Liver (tissue), 9 donors: Measurements from ENCODE around the gene DUSP3. TPM values are rescaled to one million over a fixed set of nuclear protein-coding genes. Genes with fewer than 3 reads are reported as not detected.

ENCODE experiments used
- DNase-seq: peaks from one replicate; pipeline ENCODE4 v3.0.0-alpha.2; 2017; ENCODE audit warnings: low spot score
- H3K27ac ChIP-seq, 2 donors: one replicate each; pipeline ENCODE4 v1.7.0; 2013; ENCODE audit warnings: inconsistent platforms in 2 of 2, low read length in 2 of 2, control low read depth in 1 of 2, low read depth in 1 of 2, mild to moderate bottlenecking in 1 of 2
- H3K27me3 ChIP-seq, 4 donors: one replicate each; pipeline versions ENCODE4 v1.6.1 to v1.7.0; 2013; ENCODE audit warnings: low read length in 3 of 4, inconsistent platforms in 1 of 4, mild to moderate bottlenecking in 1 of 4, moderate library complexity in 1 of 4; ENCODE audit not compliant: control insufficient read depth in 4 of 4, insufficient read depth in 4 of 4
- H3K36me3 ChIP-seq, 4 donors: one replicate each; pipeline versions ENCODE4 v1.6.1 to v1.7.0; 2013; ENCODE audit warnings: low read length in 3 of 4, mild to moderate bottlenecking in 3 of 4, low read depth in 1 of 4, moderate library complexity in 1 of 4; ENCODE audit not compliant: control insufficient read depth in 4 of 4, insufficient read depth in 3 of 4
- H3K4me1 ChIP-seq, 4 donors: one replicate each; pipeline versions ENCODE4 v1.6.1 to v1.7.0; 2013; ENCODE audit warnings: low read length in 3 of 4, mild to moderate bottlenecking in 3 of 4, moderate library complexity in 1 of 4; ENCODE audit not compliant: control insufficient read depth in 4 of 4, insufficient read depth in 4 of 4
- H3K4me3 ChIP-seq, 3 donors: one replicate each; pipeline versions ENCODE4 v1.6.1 to v1.7.0; 2013; ENCODE audit warnings: low read length in 3 of 3, control low read depth in 1 of 3, low read depth in 1 of 3, mild to moderate bottlenecking in 1 of 3
- H3K9ac ChIP-seq, 2 donors: one replicate each; pipeline ENCODE4 v1.7.0; 2013; ENCODE audit warnings: low read length in 2 of 2, mild to moderate bottlenecking in 2 of 2, moderate library complexity in 2 of 2, control low read depth in 1 of 2, low read depth in 1 of 2
- H3K9me3 ChIP-seq, 4 donors: one replicate each; pipeline versions ENCODE4 v1.6.1 to v1.7.0; 2013; ENCODE audit warnings: low read length in 3 of 4; ENCODE audit not compliant: control insufficient read depth in 4 of 4
- EGR1 ChIP-seq, 2 donors: IDR thresholded peaks; 2 replicates each; pipeline ENCODE4 v1.6.1; 2016 to 2018; ENCODE audit warnings: antibody characterized with exemption in 2 of 2, low read depth in 2 of 2
- FOXA1 ChIP-seq: IDR thresholded peaks from 2 replicates; pipeline ENCODE4 v1.6.1; 2016; ENCODE audit warnings: antibody characterized with exemption
- FOXA2 ChIP-seq: IDR thresholded peaks from 2 replicates; pipeline ENCODE4 v1.6.1; 2016; ENCODE audit warnings: antibody characterized with exemption
- GABPA ChIP-seq, 2 donors: IDR thresholded peaks in 1 of 2; conservative IDR thresholded peaks in 1 of 2; 2 replicates each; pipeline ENCODE4 v1.6.1; 2016; ENCODE audit warnings: antibody characterized with exemption in 2 of 2, mild to moderate bottlenecking in 1 of 2, moderate library complexity in 1 of 2
- HNF4A ChIP-seq, 2 donors: conservative IDR thresholded peaks; 2 replicates each; pipeline ENCODE4 v1.6.1; 2016; ENCODE audit warnings: antibody characterized with exemption in 2 of 2, mild to moderate bottlenecking in 2 of 2
- HNF4G ChIP-seq: IDR thresholded peaks from 2 replicates; pipeline ENCODE4 v1.6.1; 2016; ENCODE audit warnings: antibody characterized with exemption
- JUND ChIP-seq, 2 donors: IDR thresholded peaks; 2 replicates each; pipeline ENCODE4 v1.6.1; 2016; ENCODE audit warnings: antibody characterized with exemption in 2 of 2
- NR2F2 ChIP-seq: IDR thresholded peaks from 2 replicates; pipeline ENCODE4 v1.6.1; 2016; ENCODE audit warnings: antibody characterized with exemption
- RAD21 ChIP-seq, 2 donors: IDR thresholded peaks; 2 replicates each; pipeline ENCODE4 v1.6.1; 2016; ENCODE audit warnings: antibody characterized with exemption in 2 of 2, mild to moderate bottlenecking in 2 of 2
- RXRA ChIP-seq, 2 donors: IDR thresholded peaks; 2 replicates each; pipeline ENCODE4 v1.6.1; 2017 to 2018; ENCODE audit warnings: antibody characterized with exemption in 2 of 2, mild to moderate bottlenecking in 1 of 2
- SP1 ChIP-seq: IDR thresholded peaks from 2 replicates; pipeline ENCODE4 v1.6.1; 2018; ENCODE audit warnings: antibody characterized with exemption, mild to moderate bottlenecking
- TAF1 ChIP-seq: conservative IDR thresholded peaks from 2 replicates; pipeline ENCODE4 v1.6.1; 2016; ENCODE audit warnings: antibody characterized with exemption, mild to moderate bottlenecking
- YY1 ChIP-seq: IDR thresholded peaks from 2 replicates; pipeline ENCODE4 v1.6.1; 2016; ENCODE audit warnings: antibody characterized with exemption, mild to moderate bottlenecking
- WGBS: extraction: QIAGEN DNeasy Blood & Tissue Kit; methylation state at CpG from one replicate; pipeline ENCODE4 v1.1.7; 2013; 5-methylcytosine and 5-hydroxymethylcytosine counted together
- polyA plus RNA-seq, 2 donors: library from polyadenylated mRNA; stranded (reverse) in 1 of 2; unstranded in 1 of 2; fragments of 200-250 nt in 1 of 2; fragments of >200 nt in 1 of 2; fragmentation: Nextera tagmentation in 1 of 2; extraction: Ambion mirVana in 1 of 2; gene quantifications; one replicate each; pipeline versions ENCODE4 v1.2.1 to v1.2.3, GENCODE V29; 2013 to 2015
- total RNA-seq, 2 donors: library from RNA; depleted of rRNA; stranded (reverse); fragments of >200 nt; gene quantifications; one replicate each; pipeline ENCODE4 v1.2.3, GENCODE V29; 2014
- TF ChIP-seq, protein P1 (sequence below): fragments of 150-350 bp; IDR thresholded peaks from 2 replicates; pipeline ENCODE4 v1.5.1; 2017; ENCODE audit warnings: improper control_type of control experiment, low read depth, low read length; ENCODE audit not compliant: missing input control
- TF ChIP-seq, protein P2 (sequence below): IDR thresholded peaks from 2 replicates; pipeline ENCODE4 v1.6.1; 2016; ENCODE audit warnings: antibody characterized with exemption
- TF ChIP-seq, protein P3 (sequence below): IDR thresholded peaks from 2 replicates; pipeline ENCODE4 v1.6.1; 2016; ENCODE audit warnings: antibody characterized with exemption
- TF ChIP-seq, protein P4 (sequence below): IDR thresholded peaks from 2 replicates; pipeline ENCODE4 v1.6.1; 2016; ENCODE audit warnings: antibody characterized with exemption, mild to moderate bottlenecking
- TF ChIP-seq, protein P5 (sequence below): IDR thresholded peaks from 2 replicates; pipeline ENCODE4 v1.6.1; 2016; ENCODE audit warnings: antibody characterized with exemption
- donor health status: healthy.
- donor health status: healthy.
- donor health status: healthy.
- donor health status: healthy.
- donor health status: healthy.

Gene DUSP3
- total and polyA plus RNA-seq, 4 donors = 30.4 to 104 (median 60.8) TPM

DNA sequence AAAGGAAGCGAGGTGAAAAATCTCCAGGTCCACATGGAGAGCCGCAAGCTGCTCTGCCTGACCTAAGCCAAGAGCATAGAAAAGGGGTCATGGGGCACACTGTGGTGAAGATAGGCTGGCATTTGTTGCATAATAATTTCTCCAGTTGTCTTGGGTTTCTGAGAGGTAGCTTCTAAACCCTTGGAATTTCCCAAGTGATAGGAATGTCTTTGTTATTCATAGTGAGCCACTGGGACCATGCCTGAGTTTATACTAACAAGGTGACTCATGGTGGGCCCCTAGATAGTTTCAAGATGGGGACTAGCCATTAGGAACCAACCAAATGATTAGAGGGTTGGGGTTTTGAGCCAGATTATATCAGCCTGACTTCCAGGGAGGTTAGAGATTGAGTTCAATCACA, 45.8 kb downstream of the DUSP3 start:
- no peaks in the 10 kb centered on the region for H3K27me3 ChIP-seq
- H3K36me3 ChIP-seq = no peaks in the 10 kb centered on the region
- H3K9me3 ChIP-seq = no peaks in the 10 kb centered on the region
- H3K9ac ChIP-seq = no peak overlapping the region
- TF ChIP-seq RAD21 (IDR thresholded peaks at IDR 0.05) = no peak
- TF ChIP-seq SP1 = no peak
- no peak for TF ChIP-seq NR2F2
- TF ChIP-seq YY1 = no peak
- TF ChIP-seq, protein P1, sequence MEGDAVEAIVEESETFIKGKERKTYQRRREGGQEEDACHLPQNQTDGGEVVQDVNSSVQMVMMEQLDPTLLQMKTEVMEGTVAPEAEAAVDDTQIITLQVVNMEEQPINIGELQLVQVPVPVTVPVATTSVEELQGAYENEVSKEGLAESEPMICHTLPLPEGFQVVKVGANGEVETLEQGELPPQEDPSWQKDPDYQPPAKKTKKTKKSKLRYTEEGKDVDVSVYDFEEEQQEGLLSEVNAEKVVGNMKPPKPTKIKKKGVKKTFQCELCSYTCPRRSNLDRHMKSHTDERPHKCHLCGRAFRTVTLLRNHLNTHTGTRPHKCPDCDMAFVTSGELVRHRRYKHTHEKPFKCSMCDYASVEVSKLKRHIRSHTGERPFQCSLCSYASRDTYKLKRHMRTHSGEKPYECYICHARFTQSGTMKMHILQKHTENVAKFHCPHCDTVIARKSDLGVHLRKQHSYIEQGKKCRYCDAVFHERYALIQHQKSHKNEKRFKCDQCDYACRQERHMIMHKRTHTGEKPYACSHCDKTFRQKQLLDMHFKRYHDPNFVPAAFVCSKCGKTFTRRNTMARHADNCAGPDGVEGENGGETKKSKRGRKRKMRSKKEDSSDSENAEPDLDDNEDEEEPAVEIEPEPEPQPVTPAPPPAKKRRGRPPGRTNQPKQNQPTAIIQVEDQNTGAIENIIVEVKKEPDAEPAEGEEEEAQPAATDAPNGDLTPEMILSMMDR = no peak
- TF ChIP-seq, protein P2, sequence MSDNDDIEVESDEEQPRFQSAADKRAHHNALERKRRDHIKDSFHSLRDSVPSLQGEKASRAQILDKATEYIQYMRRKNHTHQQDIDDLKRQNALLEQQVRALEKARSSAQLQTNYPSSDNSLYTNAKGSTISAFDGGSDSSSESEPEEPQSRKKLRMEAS = no peak
- no peak for TF ChIP-seq HNF4A (conservative IDR thresholded peaks at IDR 0.05)
- TF ChIP-seq GABPA (IDR thresholded peaks at IDR 0.05 in 1 of 2, conservative IDR thresholded peaks at IDR 0.05 in 1 of 2) = no peak
- TF ChIP-seq FOXA2 = no peak
- TF ChIP-seq, protein P3, sequence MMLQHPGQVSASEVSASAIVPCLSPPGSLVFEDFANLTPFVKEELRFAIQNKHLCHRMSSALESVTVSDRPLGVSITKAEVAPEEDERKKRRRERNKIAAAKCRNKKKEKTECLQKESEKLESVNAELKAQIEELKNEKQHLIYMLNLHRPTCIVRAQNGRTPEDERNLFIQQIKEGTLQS = no peak
- no peak for TF ChIP-seq HNF4G
- no peak for TF ChIP-seq TAF1
- no peak for TF ChIP-seq EGR1 (IDR thresholded peaks at IDR 0.05; ENCODE audit: low read depth in 2 of 2)
- TF ChIP-seq, protein P4, sequence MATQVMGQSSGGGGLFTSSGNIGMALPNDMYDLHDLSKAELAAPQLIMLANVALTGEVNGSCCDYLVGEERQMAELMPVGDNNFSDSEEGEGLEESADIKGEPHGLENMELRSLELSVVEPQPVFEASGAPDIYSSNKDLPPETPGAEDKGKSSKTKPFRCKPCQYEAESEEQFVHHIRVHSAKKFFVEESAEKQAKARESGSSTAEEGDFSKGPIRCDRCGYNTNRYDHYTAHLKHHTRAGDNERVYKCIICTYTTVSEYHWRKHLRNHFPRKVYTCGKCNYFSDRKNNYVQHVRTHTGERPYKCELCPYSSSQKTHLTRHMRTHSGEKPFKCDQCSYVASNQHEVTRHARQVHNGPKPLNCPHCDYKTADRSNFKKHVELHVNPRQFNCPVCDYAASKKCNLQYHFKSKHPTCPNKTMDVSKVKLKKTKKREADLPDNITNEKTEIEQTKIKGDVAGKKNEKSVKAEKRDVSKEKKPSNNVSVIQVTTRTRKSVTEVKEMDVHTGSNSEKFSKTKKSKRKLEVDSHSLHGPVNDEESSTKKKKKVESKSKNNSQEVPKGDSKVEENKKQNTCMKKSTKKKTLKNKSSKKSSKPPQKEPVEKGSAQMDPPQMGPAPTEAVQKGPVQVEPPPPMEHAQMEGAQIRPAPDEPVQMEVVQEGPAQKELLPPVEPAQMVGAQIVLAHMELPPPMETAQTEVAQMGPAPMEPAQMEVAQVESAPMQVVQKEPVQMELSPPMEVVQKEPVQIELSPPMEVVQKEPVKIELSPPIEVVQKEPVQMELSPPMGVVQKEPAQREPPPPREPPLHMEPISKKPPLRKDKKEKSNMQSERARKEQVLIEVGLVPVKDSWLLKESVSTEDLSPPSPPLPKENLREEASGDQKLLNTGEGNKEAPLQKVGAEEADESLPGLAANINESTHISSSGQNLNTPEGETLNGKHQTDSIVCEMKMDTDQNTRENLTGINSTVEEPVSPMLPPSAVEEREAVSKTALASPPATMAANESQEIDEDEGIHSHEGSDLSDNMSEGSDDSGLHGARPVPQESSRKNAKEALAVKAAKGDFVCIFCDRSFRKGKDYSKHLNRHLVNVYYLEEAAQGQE = no peak
- TF ChIP-seq FOXA1 = no peak
- H3K4me1 ChIP-seq = no peaks in the 10 kb centered on the region
- 97% methylated on average over 2 of the region's 2 CpGs for WGBS
- DNase-seq = no peak
- no peak overlapping the region for H3K27ac ChIP-seq
- no peak overlapping the region for H3K4me3 ChIP-seq

DNA sequence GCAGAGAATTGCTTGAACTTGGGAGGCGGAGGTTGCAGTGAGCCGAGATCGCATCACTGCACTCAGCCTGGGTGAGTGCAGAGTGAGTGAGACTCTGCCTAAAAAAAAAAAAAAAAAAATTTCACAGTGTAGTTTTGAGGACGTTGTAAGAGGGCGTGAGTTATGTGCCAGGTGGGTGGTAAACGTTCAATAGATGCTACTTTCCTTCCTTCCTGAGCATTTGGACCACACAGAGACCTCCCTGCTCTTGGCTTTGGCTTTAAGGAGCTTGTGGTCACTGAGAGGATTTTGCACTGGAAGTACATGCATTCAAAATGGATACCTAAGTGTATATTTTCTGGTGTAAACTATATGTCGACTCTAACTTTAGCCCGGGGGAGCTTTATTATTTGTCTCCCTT, 50.7 kb downstream of the DUSP3 start:
- DNase-seq = no peak
- Histone ChIP-seq H3K4me3 (no peak overlapping the region), H3K27ac (no peak overlapping the region), H3K9ac (no peak overlapping the region), H3K4me1 (no peaks in the 10 kb centered on the region), H3K9me3 (no peaks in the 10 kb centered on the region), H3K36me3 (no peaks in the 10 kb centered on the region), H3K27me3 (no peaks in the 10 kb centered on the region)
- WGBS = 85% methylated on average over 8 of the region's 8 CpGs
- TF ChIP-seq EGR1 (IDR thresholded peaks at IDR 0.05; ENCODE audit: low read depth in 2 of 2) (no peak), NR2F2 (no peak), FOXA2 (no peak), FOXA1 (no peak), RAD21 (IDR thresholded peaks at IDR 0.05) (no peak), HNF4A (conservative IDR thresholded peaks at IDR 0.05) (no peak), RXRA (IDR thresholded peaks at IDR 0.05) (no peak), JUND (IDR thresholded peaks at IDR 0.05) (no peak)
- TF ChIP-seq, protein P4 = no peak
- TF ChIP-seq, protein P1 = no peak
- TF ChIP-seq, protein P5, sequence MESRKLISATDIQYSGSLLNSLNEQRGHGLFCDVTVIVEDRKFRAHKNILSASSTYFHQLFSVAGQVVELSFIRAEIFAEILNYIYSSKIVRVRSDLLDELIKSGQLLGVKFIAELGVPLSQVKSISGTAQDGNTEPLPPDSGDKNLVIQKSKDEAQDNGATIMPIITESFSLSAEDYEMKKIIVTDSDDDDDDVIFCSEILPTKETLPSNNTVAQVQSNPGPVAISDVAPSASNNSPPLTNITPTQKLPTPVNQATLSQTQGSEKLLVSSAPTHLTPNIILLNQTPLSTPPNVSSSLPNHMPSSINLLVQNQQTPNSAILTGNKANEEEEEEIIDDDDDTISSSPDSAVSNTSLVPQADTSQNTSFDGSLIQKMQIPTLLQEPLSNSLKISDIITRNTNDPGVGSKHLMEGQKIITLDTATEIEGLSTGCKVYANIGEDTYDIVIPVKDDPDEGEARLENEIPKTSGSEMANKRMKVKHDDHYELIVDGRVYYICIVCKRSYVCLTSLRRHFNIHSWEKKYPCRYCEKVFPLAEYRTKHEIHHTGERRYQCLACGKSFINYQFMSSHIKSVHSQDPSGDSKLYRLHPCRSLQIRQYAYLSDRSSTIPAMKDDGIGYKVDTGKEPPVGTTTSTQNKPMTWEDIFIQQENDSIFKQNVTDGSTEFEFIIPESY = no peak
